ENCODE data around the gene NLE1. TPM values are rescaled to one million over a fixed set of nuclear protein-coding genes. Genes with fewer than 3 reads are reported as not detected.
A peak's percentile ranks its signal among the peaks of the same experiment; 100 is the strongest.

The NLE1 gene
- polyA plus RNA-seq, 1 donor (not counting 4 experiments of a cell fraction or from before 2014, with no cell fraction given) = 13.5 TPM

GRCh38 chr17:35189291-35189690 is 47.2 kb upstream of the NLE1 start:
- H3K9me1 ChIP-seq (ENCODE audit: control insufficient read depth, extremely low read depth, insufficient read depth, low read length) = no peaks in the 10 kb centered on the region
- no peaks in the 10 kb centered on the region for H3K79me2 ChIP-seq (ENCODE audit: control insufficient read depth, insufficient read depth, low read length)
- no peak for DNase-seq (ENCODE audit: low read depth, low spot score)
- TF ChIP-seq EZH2 (IDR thresholded peaks at IDR 0.05; ENCODE audit: low read length) = no peak
- TF ChIP-seq, protein P1, sequence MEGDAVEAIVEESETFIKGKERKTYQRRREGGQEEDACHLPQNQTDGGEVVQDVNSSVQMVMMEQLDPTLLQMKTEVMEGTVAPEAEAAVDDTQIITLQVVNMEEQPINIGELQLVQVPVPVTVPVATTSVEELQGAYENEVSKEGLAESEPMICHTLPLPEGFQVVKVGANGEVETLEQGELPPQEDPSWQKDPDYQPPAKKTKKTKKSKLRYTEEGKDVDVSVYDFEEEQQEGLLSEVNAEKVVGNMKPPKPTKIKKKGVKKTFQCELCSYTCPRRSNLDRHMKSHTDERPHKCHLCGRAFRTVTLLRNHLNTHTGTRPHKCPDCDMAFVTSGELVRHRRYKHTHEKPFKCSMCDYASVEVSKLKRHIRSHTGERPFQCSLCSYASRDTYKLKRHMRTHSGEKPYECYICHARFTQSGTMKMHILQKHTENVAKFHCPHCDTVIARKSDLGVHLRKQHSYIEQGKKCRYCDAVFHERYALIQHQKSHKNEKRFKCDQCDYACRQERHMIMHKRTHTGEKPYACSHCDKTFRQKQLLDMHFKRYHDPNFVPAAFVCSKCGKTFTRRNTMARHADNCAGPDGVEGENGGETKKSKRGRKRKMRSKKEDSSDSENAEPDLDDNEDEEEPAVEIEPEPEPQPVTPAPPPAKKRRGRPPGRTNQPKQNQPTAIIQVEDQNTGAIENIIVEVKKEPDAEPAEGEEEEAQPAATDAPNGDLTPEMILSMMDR (optimal IDR thresholded peaks at IDR 0.05 in 1 of 3, IDR thresholded peaks at IDR 0.05 in 1 of 3, conservative IDR thresholded peaks at IDR 0.05 in 1 of 3; ENCODE audit: extremely low read depth in 1 of 3, insufficient read depth in 2 of 3, low read length in 3 of 3) = no peak
- H2AFZ ChIP-seq (ENCODE audit: control insufficient read depth, low read length) = no peak overlapping the region
- FAIRE-seq = peak; percentile 58
- dilution Hi-C loops (cut with MboI; ENCODE audit: extremely low pct_ligation_motif_present, low sequenced_read_pairs) = no loop called here
- H3K36me3 ChIP-seq (ENCODE audit: control insufficient read depth in 2 of 2, extremely low read depth in 1 of 2, insufficient read depth in 2 of 2, low read length in 2 of 2) = no peaks in the 10 kb centered on the region
- H3K4me2 ChIP-seq (ENCODE audit: control insufficient read depth, extremely low read depth, insufficient read depth, low read depth, low read length) = no peak overlapping the region
- peaks cover 19% of the 10 kb centered on the region for H3K4me1 ChIP-seq (ENCODE audit: control insufficient read depth, extremely low read depth, insufficient read depth, low read length)
- no peak overlapping the region for H3K27ac ChIP-seq (ENCODE audit: control insufficient read depth, insufficient read depth, low read length)
- H3K9ac ChIP-seq (ENCODE audit: control insufficient read depth, extremely low read depth, insufficient read depth, low read length) = no peak overlapping the region
- H3K9me3 ChIP-seq (ENCODE audit: control insufficient read depth, low read depth, low read length) = no peaks in the 10 kb centered on the region
- H3K4me3 ChIP-seq (ENCODE audit: control insufficient read depth in 2 of 3, extremely low read depth in 1 of 3, insufficient read depth in 2 of 3, low read depth in 1 of 3, low read length in 3 of 3) = no peak overlapping the region
- no peaks in the 10 kb centered on the region for H4K20me1 ChIP-seq (ENCODE audit: control insufficient read depth, extremely low read depth, insufficient read depth, low read length)
- H3K27me3 ChIP-seq (ENCODE audit: control insufficient read depth, extremely low read depth, insufficient read depth, low read length) = no peaks in the 10 kb centered on the region

GRCh38 chr17:35188111-35188510 is 46.0 kb upstream of the NLE1 start:
- no peaks in the 10 kb centered on the region for H3K79me2 ChIP-seq (ENCODE audit: control insufficient read depth, insufficient read depth, low read length)
- TF ChIP-seq, protein P1 (optimal IDR thresholded peaks at IDR 0.05 in 1 of 3, IDR thresholded peaks at IDR 0.05 in 1 of 3, conservative IDR thresholded peaks at IDR 0.05 in 1 of 3; ENCODE audit: extremely low read depth in 1 of 3, insufficient read depth in 2 of 3, low read length in 3 of 3) = no peak
- TF ChIP-seq EZH2 (IDR thresholded peaks at IDR 0.05; ENCODE audit: low read length) = no peak
- peaks cover 19% of the 10 kb centered on the region for H3K4me1 ChIP-seq (ENCODE audit: control insufficient read depth, extremely low read depth, insufficient read depth, low read length)
- H2AFZ ChIP-seq (ENCODE audit: control insufficient read depth, low read length) = no peak overlapping the region
- no peak for DNase-seq (ENCODE audit: low read depth, low spot score)
- FAIRE-seq = no peak
- H4K20me1 ChIP-seq (ENCODE audit: control insufficient read depth, extremely low read depth, insufficient read depth, low read length) = no peaks in the 10 kb centered on the region
- no peaks in the 10 kb centered on the region for H3K36me3 ChIP-seq (ENCODE audit: control insufficient read depth in 2 of 2, extremely low read depth in 1 of 2, insufficient read depth in 2 of 2, low read length in 2 of 2)
- H3K27me3 ChIP-seq (ENCODE audit: control insufficient read depth, extremely low read depth, insufficient read depth, low read length) = no peaks in the 10 kb centered on the region
- no peak overlapping the region for H3K4me3 ChIP-seq (ENCODE audit: control insufficient read depth in 2 of 3, extremely low read depth in 1 of 3, insufficient read depth in 2 of 3, low read depth in 1 of 3, low read length in 3 of 3)
- no peaks in the 10 kb centered on the region for H3K9me1 ChIP-seq (ENCODE audit: control insufficient read depth, extremely low read depth, insufficient read depth, low read length)
- no peaks in the 10 kb centered on the region for H3K9me3 ChIP-seq (ENCODE audit: control insufficient read depth, low read depth, low read length)
- peak overlapping the region; percentile 57 for H3K4me2 ChIP-seq (ENCODE audit: control insufficient read depth, extremely low read depth, insufficient read depth, low read depth, low read length)
- H3K27ac ChIP-seq (ENCODE audit: control insufficient read depth, insufficient read depth, low read length) = no peak overlapping the region
- dilution Hi-C loops (cut with MboI; ENCODE audit: extremely low pct_ligation_motif_present, low sequenced_read_pairs) = no loop called here
- H3K9ac ChIP-seq (ENCODE audit: control insufficient read depth, extremely low read depth, insufficient read depth, low read length) = no peak overlapping the region
